Right lobe of liver (tissue), 6 donors: ENCODE measurements around the gene KLHL1. TPM values are rescaled to one million over a fixed set of nuclear protein-coding genes. Genes with fewer than 3 reads are reported as not detected.
A peak's percentile ranks its signal among the peaks of the same experiment; 100 is the strongest.

ENCODE experiments used
- ATAC-seq, 4 donors: fragments of 200-7000 bp; cut with Tn5 transposase; one replicate each; pipeline ENCODE4 v1.9.1; 2020; ENCODE audit warnings: mild to moderate bottlenecking in 4 of 4, moderate library complexity in 4 of 4
- DNase-seq, 3 donors: peaks; one replicate each; pipeline ENCODE4 v3.0.0-alpha.2; 2020
- H3K27ac ChIP-seq, 3 donors: fragments of 200-600 bp; one replicate each; pipeline ENCODE4 v1.8.0; 2022
- H3K27me3 ChIP-seq, 2 donors: fragments of 200-600 bp; one replicate each; pipeline ENCODE4 v1.8.0; 2022
- H3K36me3 ChIP-seq, 4 donors: fragments of 200-600 bp; sonication (generic) in 1 of 4; one replicate each; pipeline versions ENCODE4 v1.5.1 to v1.8.0; 2017 to 2022; ENCODE audit warnings: control low read depth in 1 of 4
- H3K4me1 ChIP-seq, 4 donors: fragments of 200-600 bp; sonication (generic) in 1 of 4; one replicate each; pipeline versions ENCODE4 v1.5.1 to v1.8.0; 2017 to 2022; ENCODE audit warnings: control low read depth in 1 of 4
- H3K4me3 ChIP-seq, 3 donors: fragments of 200-600 bp; one replicate each; pipeline ENCODE4 v1.8.0; 2022
- H3K9me3 ChIP-seq, 4 donors: fragments of 200-600 bp; sonication (generic) in 1 of 4; one replicate each; pipeline versions ENCODE4 v1.5.1 to v1.8.0; 2017 to 2022; ENCODE audit warnings: control low read depth in 1 of 4
- CTCF ChIP-seq, 4 donors: fragments of 200-600 bp in 3 of 4; fragments of 450-650 bp in 1 of 4; IDR thresholded peaks; one replicate each; pipeline versions ENCODE4 v1.5.1 to v1.8.0; 2016 to 2022; ENCODE audit warnings: antibody characterized with exemption in 4 of 4, mild to moderate bottlenecking in 2 of 4
- POLR2A ChIP-seq: fragments of 450-650 bp; IDR thresholded peaks from one replicate; pipeline ENCODE4 v1.6.1; 2017; ENCODE audit warnings: antibody characterized with exemption, mild to moderate bottlenecking
- WGBS: methylation state at CpG from one replicate; pipeline ENCODE4 v1.1.6; 2018; ENCODE audit warnings: low coverage, low lambda C conversion rate; ENCODE audit not compliant: insufficient coverage; ENCODE audit errors: missing lambda C conversion rate; 5-methylcytosine and 5-hydroxymethylcytosine counted together
- intact Hi-C, 2 donors: fragments of 100-400 bp; cut with DNase I; formaldehyde crosslinking; loops; one replicate each; pipeline versions ENCODE4 v1.11.2 to v1.14.1; 2022
- total RNA-seq, 6 experiments: library from RNA; depleted of rRNA in 2 of 6; stranded (reverse); fragments of >200 nt in 2 of 6; fragmentation: NEBNext Ultra II Directional in 3 of 6; extraction: Animal tissue kit (Norgen Biotek cat#: 25700) in 3 of 6; gene quantifications; one replicate each; pipeline versions ENCODE4 v1.1.0 to v1.2.4, GENCODE V29; 2016 to 2023
- donor health status: DM: no; HTN: yes; CAD: no.
- donor health status: DM: no; HTN: no; CAD: no.
- donor health status: DM: no; HTN: no; CAD: no.
- donor health status: DM: no; HTN: yes; CAD: no.
- donor health status: DM: no; HTN: yes; CAD: no.

Gene KLHL1
- total RNA-seq, 6 experiments from 2014 or later, result not detected

GRCh38 chr13:69683921-69684686 is 424.1 kb downstream of the KLHL1 start:
- TF ChIP-seq POLR2A, result no peak
- TF ChIP-seq CTCF (IDR thresholded peaks at IDR 0.05), result no peak
- Histone ChIP-seq H3K9me3 (no peaks in the 10 kb centered on the region), H3K27me3 (no peaks in the 10 kb centered on the region), H3K4me3 (no peak overlapping the region), H3K27ac (no peak overlapping the region), H3K36me3 (no peaks in the 10 kb centered on the region), H3K4me1 (no peaks in the 10 kb centered on the region)
- no peak for DNase-seq
- 56% methylated on average over 3 of the region's 3 CpGs for WGBS
- peak in 1 of 4 donors; percentile 42 for ATAC-seq
- intact Hi-C loops, result no loop called here

DNA sequence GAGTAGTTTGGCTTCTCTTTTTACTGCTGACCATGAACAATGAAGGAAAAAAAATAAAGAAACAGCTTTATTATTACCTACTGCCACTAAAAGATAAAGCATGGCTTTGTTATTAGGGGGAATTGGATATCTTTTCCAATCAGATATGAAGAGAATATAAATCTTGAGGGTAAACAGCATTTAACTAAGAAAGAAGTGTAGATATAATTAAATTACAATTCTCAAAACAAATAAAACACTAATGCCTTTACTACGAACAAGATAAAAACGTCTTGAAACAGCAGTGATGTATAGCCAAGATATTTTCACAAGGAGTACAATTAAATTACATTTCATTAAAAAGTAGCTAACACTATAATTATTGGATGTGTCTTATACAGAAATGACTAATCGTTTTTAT is 426.5 kb downstream of the KLHL1 start:
- no peak overlapping the region for H3K27ac ChIP-seq
- intact Hi-C loops, result no loop called here
- no peak overlapping the region for H3K4me3 ChIP-seq
- DNase-seq (no peak), ATAC-seq (no peak)
- 40% methylated on average over 3 of the region's 3 CpGs for WGBS
- no peaks in the 10 kb centered on the region for H3K9me3 ChIP-seq
- no peaks in the 10 kb centered on the region for H3K27me3 ChIP-seq
- no peaks in the 10 kb centered on the region for H3K36me3 ChIP-seq
- no peak for TF ChIP-seq POLR2A
- no peaks in the 10 kb centered on the region for H3K4me1 ChIP-seq

DNA sequence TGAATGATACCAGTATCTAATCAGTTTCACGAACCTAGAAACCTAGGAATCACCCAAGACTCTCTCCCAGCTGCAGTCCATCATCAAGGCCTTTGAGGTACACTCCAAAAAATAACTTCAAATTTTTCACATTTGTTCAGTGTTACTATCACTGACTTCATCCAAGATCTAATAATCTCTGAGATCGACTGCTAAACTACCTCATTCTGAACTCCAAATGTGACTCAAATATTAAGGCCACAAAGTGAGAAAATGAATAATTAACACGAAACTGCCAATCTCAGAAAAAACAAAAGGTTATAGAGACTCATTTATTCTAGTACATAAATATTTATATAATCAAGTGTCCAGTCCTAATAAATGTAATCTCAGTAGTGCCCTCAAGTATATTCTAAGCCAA is 430.9 kb downstream of the KLHL1 start:
- no peaks in the 10 kb centered on the region for H3K4me1 ChIP-seq
- no peaks in the 10 kb centered on the region for H3K9me3 ChIP-seq
- WGBS, result 72% methylated on average over 3 of the region's 3 CpGs
- intact Hi-C loops, result no loop called here
- H3K27me3 ChIP-seq, result no peaks in the 10 kb centered on the region
- H3K36me3 ChIP-seq, result no peaks in the 10 kb centered on the region
- DNase-seq, result no peak
- no peak overlapping the region for H3K4me3 ChIP-seq
- H3K27ac ChIP-seq, result no peak overlapping the region
- ATAC-seq, result no peak
- TF ChIP-seq POLR2A (no peak), CTCF (IDR thresholded peaks at IDR 0.05) (no peak)

- no peak for TF ChIP-seq POLR2A
- no peak for TF ChIP-seq CTCF (IDR thresholded peaks at IDR 0.05)
- intact Hi-C loops, result no loop called here
- Histone ChIP-seq H3K4me3 (no peak overlapping the region), H3K4me1 (no peaks in the 10 kb centered on the region), H3K27me3 (no peaks in the 10 kb centered on the region), H3K36me3 (no peaks in the 10 kb centered on the region), H3K9me3 (no peaks in the 10 kb centered on the region), H3K27ac (no peak overlapping the region)
- ATAC-seq (no peak), DNase-seq (no peak)
Observed at GRCh38 chr13:69676286-69676685, 432.0 kb downstream of the KLHL1 start.

DNA sequence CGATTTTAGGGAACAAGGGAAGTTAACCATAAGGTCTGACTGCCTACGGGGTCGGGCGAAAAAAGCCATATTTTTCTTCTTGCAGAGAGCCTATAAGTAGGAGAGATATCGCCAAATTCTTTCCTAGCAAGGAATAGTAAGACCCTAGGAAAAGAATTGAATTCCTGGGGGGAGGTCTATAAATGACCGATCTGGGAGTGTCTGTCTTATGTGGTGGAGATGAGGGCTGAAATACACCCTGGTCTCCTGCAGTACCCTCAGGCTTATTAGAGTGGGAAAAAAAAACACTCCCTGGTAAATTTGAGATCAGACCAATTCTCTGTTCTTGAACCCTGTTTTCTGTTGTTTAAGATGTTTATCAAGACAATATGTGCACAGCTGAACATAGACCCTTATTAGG is 448.1 kb downstream of the KLHL1 start:
- no peaks in the 10 kb centered on the region for H3K36me3 ChIP-seq
- ATAC-seq (no peak), DNase-seq (no peak)
- no peaks in the 10 kb centered on the region for H3K9me3 ChIP-seq
- intact Hi-C loops, result no loop called here
- no peak overlapping the region for H3K4me3 ChIP-seq
- WGBS, result 86% methylated on average over 6 of the region's 6 CpGs
- H3K27me3 ChIP-seq, result no peaks in the 10 kb centered on the region
- no peak for TF ChIP-seq CTCF (IDR thresholded peaks at IDR 0.05)
- no peak for TF ChIP-seq POLR2A
- H3K27ac ChIP-seq, result no peak overlapping the region
- no peaks in the 10 kb centered on the region for H3K4me1 ChIP-seq
